H1 (cell line): ENCODE results near the gene CD44. TPM values are rescaled to one million over a fixed set of nuclear protein-coding genes. Genes with fewer than 3 reads are reported as not detected.

Source experiments
- CREB1 ChIP-seq: IDR thresholded peaks from 2 replicates; pipeline ENCODE4 v1.6.1; 2012; ENCODE audit warnings: inconsistent platforms
- GABPA ChIP-seq: IDR thresholded peaks from 2 replicates; pipeline ENCODE4 v1.6.1; 2011; ENCODE audit warnings: mild to moderate bottlenecking, low read length, moderate library complexity, borderline replicate concordance; ENCODE audit not compliant: insufficient read depth
- KDM1A ChIP-seq: fragments of 200-600, 300-600 bp; sonication (generic); IDR thresholded peaks from 2 replicates; pipeline ENCODE4 v1.7.1; 2016; ENCODE audit warnings: mild to moderate bottlenecking, low read length, borderline replicate concordance
- KDM4A ChIP-seq: IDR thresholded peaks from one replicate; pipeline ENCODE4 v1.7.1; 2012; ENCODE audit warnings: low read depth, mild to moderate bottlenecking, moderate library complexity, low read length, inconsistent platforms; ENCODE audit not compliant: severe bottlenecking
- TBP ChIP-seq: IDR thresholded peaks from 2 replicates; pipeline ENCODE4 v1.6.1; 2011; ENCODE audit warnings: low read depth, low read length, improper control_type of control experiment
- TEAD4 ChIP-seq: IDR thresholded peaks from 2 replicates; pipeline ENCODE4 v1.6.1; 2012; ENCODE audit warnings: low read depth, low read length, inconsistent platforms, mixed read lengths
- polyA plus RNA-seq, 7 experiments: library from polyadenylated mRNA; depleted of rRNA in 3 of 7; stranded (reverse) in 5 of 7; unstranded in 2 of 7; fragments of >200 nt in 5 of 7; fragments of 200-250 nt in 2 of 7; gene quantifications; 1 replicate in 5 of 7; 2 replicates in 1 of 7; 4 replicates in 1 of 7; pipeline versions ENCODE4 v1.2.1 to v1.2.3, GENCODE V29; 2011 to 2013; ENCODE audit warnings: missing spikeins in 2 of 7, mixed read lengths in 2 of 7
- total RNA-seq: library from RNA; stranded (reverse); fragmentation: NEBNext Ultra II Directional; extraction: Animal tissue kit (Norgen Biotek cat#: 25700); gene quantifications from 2 replicates; pipeline ENCODE4 v1.2.1, GENCODE V29; 2021
- TF ChIP-seq, protein P1 (sequence below): IDR thresholded peaks from 2 replicates; pipeline ENCODE4 v1.6.1; 2012; ENCODE audit warnings: inconsistent platforms
- TF ChIP-seq, protein P2 (sequence below): IDR thresholded peaks from 2 replicates; pipeline ENCODE4 v1.6.1; 2012; ENCODE audit warnings: inconsistent platforms

The CD44 gene
- total and polyA plus RNA-seq, 2 of the 8 experiments (the other 6 are each of a cell fraction or from before 2014, with no cell fraction given) = 11.8 to 13.7 TPM

DNA sequence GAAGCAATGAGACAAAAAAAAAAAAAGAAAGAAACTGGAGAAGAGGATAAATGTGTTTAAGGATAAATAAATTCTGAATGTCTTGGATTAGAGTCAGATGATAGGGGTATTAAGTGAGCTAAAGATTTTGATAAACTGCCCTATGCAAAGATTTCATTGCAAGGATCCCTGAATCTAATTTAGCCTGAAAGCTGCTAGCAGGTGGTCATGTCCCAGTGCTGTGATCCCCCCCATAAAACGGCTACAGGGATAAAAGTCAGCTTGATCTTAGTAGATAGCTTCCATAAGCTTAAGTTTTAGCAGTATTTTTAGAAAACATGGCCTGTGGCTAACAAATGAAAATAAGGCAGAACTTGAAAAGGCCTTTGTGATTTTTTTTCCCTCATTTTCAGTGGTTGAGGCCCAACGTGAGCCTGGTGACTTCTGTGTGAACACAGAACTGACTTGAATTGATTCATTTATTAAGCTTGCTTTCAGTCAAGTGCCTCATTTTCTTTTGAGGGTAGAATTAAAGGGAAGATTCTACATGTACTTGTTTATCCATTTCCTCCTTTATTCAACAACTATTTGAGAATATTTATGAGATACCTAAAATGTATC lies 44.5 kb downstream of the CD44 start (continued):
- TF ChIP-seq, protein P1, sequence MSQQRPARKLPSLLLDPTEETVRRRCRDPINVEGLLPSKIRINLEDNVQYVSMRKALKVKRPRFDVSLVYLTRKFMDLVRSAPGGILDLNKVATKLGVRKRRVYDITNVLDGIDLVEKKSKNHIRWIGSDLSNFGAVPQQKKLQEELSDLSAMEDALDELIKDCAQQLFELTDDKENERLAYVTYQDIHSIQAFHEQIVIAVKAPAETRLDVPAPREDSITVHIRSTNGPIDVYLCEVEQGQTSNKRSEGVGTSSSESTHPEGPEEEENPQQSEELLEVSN = no peak
- TF ChIP-seq KDM4A = no peak
- TF ChIP-seq GABPA = no peak
- no peak for TF ChIP-seq TBP
- TF ChIP-seq, protein P2, sequence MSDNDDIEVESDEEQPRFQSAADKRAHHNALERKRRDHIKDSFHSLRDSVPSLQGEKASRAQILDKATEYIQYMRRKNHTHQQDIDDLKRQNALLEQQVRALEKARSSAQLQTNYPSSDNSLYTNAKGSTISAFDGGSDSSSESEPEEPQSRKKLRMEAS = no peak
- no peak for TF ChIP-seq KDM1A
- TF ChIP-seq CREB1 = no peak
- no peak for TF ChIP-seq TEAD4
